Fibroblast of the aortic adventitia (primary cell): ENCODE results near the gene ECHDC3. TPM values are rescaled to one million over a fixed set of nuclear protein-coding genes. Genes with fewer than 3 reads are reported as not detected.
A peak's percentile ranks its signal among the peaks of the same experiment; 100 is the strongest.
"Not testable (repeated sequence)": the region's sequence is repeated elsewhere in the genome, so short reads cannot be mapped to it uniquely, and the experiment has no call there.

Source experiments
- DNase-seq: peaks from one replicate; pipeline ENCODE4 v3.0.0-alpha.2; 2010; ENCODE audit warnings: low read depth
- H3K4me3 ChIP-seq: 2 replicates; pipeline ENCODE4 v1.5.1; 2011; ENCODE audit warnings: low read depth, mild to moderate bottlenecking, control low read depth, low read length, moderate library complexity
- CTCF ChIP-seq: IDR thresholded peaks from 2 replicates; pipeline ENCODE4 v1.5.1; 2011; ENCODE audit warnings: mild to moderate bottlenecking, low read length, control low read depth, inconsistent platforms; ENCODE audit not compliant: insufficient read depth
- total RNA-seq: library from RNA; depleted of rRNA; stranded (reverse); fragments of >200 nt; gene quantifications from 2 replicates; pipeline ENCODE4 v1.2.3, GENCODE V29; 2012; ENCODE audit warnings: low replicate concordance

The ECHDC3 gene
- total RNA-seq, 1 donor = 1.2 TPM

GRCh38 chr10:11724938-11725776, 17.0 kb upstream of the ECHDC3 start:
- TF ChIP-seq CTCF = peak; percentile 91
- no peak overlapping the region for H3K4me3 ChIP-seq
- peak; percentile 85 for DNase-seq

GRCh38 chr10:11725912-11726311, 16.3 kb upstream of the ECHDC3 start:
- no peak for TF ChIP-seq CTCF
- DNase-seq = no peak

DNA sequence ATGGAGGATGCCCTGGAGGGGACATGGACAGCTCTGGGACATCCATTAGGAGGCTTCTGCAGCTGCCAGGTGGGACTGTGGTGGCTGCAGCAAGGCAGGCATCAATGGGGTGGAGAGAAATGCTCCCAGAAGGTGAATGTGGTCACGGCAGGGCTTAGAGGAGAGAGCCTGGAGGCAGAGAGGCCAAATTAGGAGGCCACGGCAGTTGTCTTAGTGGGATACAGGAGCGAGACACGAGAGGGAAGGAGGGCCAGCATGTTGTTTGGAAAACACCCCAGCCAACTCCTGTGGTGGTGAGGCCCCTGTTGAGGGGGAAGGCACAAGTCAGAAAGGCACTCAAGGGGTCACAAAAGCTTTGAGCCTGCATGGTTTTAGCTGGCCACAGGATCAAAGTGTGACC, 14.6 kb upstream of the ECHDC3 start:
- H3K4me3 ChIP-seq = no peak overlapping the region
- no peak for TF ChIP-seq CTCF
- no peak for DNase-seq

More at GRCh38 chr10:11725912-11726311, 16.3 kb upstream of the ECHDC3 start:
- H3K4me3 ChIP-seq = no peak overlapping the region

GRCh38 chr10:11728353-11728752, 13.8 kb upstream of the ECHDC3 start:
- no peak for TF ChIP-seq CTCF
- no peak for DNase-seq
- no peak overlapping the region for H3K4me3 ChIP-seq

DNA sequence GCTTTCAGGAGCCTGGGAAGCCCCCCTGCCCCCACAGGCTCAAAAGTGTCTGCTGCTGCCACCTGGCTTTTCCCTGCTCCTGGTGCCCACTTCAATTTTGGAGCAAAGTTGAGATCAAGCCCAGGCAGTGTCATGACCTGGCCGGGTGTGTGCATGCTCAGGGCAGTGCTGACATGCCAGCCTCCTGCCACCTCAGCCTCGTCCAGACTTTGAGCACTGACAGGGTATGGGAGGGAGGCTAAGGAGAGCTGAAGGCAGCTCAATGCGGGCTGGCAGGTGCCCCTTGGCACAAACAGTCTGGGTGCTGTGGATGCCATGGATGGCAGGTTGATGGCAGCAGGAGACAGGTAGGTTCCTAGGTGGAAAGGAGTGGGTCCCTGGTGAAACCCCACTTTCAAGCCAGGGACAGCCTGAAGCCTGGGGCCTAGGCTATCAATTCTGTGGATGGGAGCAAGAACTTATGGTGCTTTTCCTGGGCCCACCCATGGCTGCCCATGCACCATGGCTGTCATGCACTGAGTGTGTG, 12.3 kb upstream of the ECHDC3 start:
- DNase-seq = no peak
- TF ChIP-seq CTCF = no peak
- H3K4me3 ChIP-seq = no peak overlapping the region

DNA sequence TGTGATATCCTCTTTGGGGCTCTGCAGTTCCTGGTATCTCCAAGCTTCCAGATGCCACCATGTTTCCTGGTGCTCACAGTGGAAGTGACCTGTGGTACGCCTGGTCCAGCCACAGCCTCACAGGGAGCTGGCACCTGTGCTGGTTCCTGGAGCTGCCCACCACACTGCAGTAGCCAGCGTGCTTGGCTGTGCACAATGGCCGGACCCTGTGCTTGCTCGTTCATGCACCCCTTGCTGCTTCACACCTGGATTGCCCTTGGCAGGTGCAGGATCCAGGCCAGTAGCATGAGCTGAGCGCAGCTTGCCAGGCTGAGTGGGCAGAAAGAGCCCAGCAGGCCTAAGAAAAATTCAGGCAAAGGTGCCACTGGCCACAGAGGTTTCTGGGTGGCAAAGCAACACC, 11.4 kb upstream of the ECHDC3 start:
- no peak for TF ChIP-seq CTCF
- no peak for DNase-seq
- H3K4me3 ChIP-seq = no peak overlapping the region

DNA sequence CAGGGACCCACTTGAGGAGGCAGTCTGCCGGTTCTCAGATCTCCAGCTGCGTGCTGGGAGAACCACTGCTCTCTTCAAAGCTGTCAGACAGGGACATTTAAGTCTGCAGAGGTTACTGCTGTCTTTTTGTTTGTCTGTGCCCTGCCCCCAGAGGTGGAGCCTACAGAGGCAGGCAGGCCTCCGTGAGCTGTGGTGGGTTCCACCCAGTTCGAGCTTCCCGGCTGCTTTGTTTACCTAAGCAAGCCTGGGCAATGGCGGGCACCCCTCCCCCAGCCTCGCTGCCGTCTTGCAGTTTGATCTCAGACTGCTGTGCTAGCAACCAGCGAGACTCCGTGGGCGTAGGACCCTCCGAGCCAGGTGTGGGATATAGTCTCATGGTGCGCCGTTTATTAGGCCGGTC, 5.4 kb upstream of the ECHDC3 start:
- not testable (repeated sequence) for H3K4me3 ChIP-seq, DNase-seq

DNA sequence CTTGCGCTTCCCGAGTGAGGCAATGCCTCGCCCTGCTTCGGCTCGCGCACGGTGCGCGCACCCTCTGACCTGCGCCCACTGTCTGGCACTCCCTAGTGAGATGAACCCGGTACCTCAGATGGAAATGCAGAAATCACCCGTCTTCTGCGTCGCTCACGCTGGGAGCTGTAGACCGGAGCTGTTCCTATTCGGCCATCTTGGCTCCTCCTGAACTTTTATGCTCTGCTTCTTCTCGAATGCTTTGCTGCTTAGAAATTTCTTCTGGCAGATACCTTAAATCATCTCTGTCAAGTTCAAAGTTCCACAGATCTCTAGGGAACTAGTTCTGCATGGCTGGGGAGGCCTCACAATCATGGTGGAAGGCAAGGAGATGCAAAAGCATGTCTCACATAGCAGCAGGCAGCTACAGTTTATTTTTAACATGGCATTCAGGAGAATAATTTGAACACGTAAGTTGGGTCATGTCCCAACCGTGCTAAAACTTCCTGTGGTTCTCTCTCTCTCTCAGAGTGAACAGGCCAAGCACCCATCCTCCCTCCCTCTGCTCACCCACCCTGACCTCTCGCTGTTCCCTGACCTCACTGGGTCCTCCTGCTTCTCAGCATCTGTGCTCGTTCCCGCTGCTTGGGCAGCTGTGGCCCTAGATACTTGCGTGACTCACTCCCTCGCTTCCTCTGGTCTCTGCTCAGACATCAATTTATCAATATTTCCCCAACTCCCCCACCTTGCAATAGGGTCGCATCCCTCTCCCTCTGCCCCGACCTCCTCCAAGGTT, 4.7 kb upstream of the ECHDC3 start:
- H3K4me3 ChIP-seq, DNase-seq: not testable (repeated sequence)
